NCI-H2171 (cell line): ENCODE results near the gene ARMH4.
A peak's percentile ranks its signal among the peaks of the same experiment; 100 is the strongest.

Source experiments
- DNase-seq: peaks from one replicate; lab custom pipeline; 2025; lab: John Stamatoyannopoulos, UW

The ARMH4 gene

DNA sequence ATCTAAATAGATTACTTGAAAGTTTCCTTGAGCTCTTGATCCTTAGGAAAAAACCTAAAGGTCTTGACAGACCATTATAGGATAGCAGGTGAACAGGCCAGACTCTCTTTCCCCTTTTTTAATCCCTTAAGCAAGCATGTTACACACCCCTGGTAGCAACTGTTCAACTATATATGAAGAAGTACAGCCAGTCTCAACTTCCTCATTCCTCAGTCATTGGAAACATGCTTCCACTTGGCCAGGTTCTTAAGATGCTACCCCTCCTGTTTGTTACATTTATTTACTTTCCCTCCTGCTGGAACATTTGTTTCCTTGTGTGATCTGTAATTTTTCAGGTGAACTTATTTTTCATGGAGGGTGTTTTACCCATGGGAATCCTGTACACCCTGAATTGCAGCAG lies 124.1 kb downstream of the ARMH4 start:
- no peak for DNase-seq

DNA sequence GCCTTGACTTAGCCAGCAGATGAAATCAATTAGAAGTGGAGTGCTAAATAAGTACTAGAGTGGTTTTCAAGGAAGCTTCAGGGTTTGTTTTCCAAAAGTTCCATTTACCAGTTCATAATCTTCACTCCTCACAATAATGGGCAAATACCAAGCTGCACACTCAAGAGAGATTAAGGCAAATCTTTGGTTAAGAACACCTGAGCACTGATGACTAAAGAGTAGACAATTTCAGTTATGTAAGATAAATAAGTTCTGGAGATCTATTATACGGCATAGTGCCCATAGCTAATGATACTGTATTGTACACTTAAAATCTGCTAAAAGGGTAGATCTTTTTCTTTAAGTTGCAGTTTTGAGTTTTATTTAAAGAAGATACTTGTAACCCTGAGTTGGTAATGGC lies 125.0 kb downstream of the ARMH4 start:
- DNase-seq = no peak

DNA sequence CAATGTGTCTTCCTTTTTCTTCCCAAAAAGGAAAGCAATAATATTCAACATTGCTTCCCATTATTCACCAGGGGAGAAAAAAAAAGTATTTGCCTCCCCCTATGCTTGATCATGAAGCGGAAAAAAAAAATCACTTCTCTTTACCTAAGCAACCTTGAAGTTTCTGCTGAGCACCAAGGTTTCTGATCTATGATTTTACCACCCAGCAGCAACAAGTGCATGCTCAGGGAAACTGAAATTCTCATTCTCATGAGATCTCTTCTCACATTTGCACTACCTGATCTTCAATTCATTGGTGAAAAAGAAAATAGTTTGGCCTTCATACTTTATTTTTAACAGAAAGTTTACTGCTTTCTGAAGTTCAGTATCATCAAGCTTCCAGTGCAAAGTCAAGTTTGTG lies 125.8 kb downstream of the ARMH4 start:
- no peak for DNase-seq

DNA sequence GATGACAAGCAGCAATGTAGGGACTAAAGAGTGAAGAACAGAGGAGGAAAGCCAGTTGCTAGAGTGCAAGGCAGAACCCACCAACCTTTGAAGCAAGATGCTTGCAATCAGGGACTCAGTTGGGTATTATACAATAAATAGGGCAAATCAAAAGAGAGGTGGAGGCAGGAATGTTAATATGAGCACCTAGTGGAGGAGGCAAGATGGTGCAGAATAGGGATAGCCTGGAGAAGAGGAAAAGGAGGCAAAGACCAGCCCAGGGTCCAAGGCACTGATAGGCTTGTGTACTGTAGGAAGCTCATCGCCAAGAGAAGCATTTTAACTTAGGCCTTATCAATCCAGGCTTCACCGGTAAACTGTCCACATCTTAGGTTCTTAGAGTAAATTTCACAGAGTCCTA lies 137.2 kb downstream of the ARMH4 start:
- no peak for DNase-seq

DNA sequence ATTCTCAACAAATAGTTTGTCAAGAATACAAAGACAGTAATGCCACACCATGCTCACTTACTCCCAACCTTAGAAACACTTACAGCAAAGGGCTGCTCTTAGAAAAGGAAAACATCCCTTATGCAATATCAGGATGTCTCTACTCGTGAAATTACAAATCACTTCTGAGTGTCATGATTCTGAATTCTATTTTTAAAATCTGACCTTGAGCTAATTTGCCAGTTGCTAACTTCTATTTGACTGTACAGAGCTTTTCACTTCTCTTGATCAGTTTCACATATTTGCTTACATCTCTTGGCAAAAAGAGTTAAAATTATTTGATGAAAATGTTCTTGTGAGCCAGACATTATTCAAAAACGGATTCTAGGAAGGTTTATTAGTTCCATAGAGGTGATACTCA lies 149.4 kb downstream of the ARMH4 start:
- DNase-seq = no peak

DNA sequence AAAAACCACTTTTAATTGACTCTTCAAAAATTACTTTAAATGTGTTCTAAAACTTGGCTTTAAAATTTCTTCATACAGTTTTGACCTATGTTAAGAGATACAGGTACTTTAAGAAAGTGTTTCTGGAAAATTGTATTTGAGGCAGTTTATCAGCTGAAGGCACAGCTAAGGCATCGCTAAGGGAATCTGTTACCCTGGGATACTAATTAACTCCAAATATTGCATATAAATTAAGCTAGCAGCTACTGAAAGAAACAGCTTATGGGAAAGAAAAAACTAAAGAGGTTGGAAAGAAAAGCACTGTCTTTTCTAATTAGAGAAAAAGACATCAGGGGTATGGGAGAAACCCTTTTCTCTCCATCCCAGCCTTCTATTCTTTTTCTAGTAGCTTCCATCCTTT lies 152.0 kb downstream of the ARMH4 start:
- DNase-seq = no peak

DNA sequence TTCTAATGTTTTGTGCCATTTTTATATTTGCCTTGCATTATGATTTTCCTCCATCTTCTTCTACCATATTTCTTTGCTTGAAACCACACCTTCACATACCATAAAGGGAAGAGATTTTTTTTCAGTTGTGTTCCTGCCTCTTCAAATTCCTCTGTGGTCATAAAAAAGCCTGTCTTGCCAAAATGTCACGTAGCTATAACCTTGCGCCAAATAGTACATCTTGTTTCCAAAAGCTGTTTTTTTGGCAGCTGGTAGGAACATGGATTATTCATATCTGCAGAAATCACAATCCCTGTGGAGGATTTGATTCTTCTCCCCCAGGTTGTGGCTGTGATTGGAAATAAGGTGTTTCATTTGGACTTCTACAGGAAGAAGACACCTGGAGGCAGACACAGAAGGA lies 152.5 kb downstream of the ARMH4 start:
- DNase-seq = no peak

DNA sequence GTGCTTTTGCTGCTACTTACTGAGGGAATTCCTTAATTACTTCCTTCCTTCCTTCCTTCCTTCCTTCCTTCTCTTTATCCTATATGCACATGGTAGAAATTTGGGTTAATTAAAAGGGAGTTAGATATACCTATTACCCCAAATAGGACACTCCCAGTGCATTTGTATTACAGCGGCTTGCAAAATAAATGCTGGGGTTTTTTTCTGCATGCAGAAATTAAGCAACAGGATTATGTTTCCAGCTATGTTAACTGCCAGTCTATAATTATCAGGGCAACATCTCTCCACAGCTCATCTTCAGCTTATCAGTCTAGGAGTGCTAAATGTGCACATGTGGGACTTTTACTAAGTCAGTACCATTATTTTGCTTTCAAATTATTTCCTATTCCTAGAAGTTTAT lies 153.2 kb downstream of the ARMH4 start:
- no peak for DNase-seq

DNA sequence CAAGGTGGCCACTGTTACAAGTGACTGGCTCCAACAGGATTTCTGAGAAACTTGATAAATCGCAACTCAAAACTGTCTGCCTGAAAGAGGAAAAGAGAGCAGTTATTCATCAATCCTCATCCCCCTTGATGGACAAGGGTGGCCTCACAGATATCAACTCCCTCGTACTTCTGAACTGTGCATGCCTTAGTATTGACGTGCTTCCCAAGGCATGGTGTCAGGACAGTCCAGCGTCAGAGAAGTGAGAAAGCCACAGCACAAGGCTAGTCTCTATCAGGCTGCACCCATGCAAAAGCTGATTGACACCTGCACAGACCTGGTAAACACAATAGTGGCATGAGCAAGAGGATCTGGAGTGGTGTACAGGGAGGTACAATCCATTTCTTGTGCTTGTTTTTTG lies 160.7 kb downstream of the ARMH4 start:
- DNase-seq = no peak

DNA sequence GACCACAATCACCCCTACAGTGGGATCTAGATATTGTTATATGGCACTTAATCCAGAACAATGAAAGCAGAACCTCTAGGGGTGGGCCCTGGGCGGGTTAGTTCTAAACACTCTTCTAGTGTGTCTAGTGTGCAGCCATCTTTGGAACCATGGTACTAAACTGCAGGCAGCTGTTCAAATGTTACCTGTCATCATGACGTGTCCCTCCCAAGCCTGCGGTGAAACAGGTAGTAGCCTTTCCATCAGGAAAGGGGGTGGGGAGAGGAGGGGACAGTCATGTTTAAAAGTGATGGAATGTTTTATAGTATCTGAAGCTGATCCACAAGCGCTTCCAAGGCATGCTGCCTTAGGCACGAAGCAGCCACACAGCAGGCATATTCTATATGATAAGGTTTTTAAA lies 163.6 kb downstream of the ARMH4 start:
- DNase-seq = no peak

DNA sequence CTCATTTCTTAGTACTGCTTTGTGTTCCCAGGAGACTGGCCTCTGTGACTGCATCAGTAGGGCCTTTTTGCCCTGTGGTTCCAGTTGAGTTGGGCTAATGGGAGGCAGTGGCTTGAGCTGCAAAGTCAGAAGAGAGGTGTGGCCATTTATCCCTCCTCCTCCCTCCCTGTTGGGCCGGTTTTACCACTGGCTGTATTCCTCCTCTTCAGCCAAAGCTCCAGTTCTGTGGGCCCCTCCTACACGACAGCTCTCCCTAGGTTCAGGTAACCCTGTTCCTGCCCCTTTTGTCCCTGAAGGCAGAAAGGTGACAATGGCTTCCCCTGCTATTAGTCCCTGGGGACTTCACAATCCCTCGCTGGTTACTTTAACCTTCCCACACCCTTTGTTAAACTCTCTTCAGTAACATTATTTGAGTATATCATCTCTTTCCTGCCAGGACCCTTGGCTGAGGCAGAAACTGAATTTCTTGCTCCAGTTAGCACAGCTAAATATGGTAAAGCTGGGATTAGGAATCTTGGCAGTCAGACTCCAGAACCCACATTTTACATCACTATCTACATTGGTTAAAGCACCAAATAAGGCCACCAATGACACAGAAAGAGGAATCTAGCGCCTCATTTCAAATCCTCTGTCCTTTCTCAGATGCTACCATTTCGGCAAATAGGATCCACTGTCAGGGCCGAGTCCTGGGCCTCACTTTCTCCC lies 164.3 kb downstream of the ARMH4 start:
- no peak for DNase-seq

DNA sequence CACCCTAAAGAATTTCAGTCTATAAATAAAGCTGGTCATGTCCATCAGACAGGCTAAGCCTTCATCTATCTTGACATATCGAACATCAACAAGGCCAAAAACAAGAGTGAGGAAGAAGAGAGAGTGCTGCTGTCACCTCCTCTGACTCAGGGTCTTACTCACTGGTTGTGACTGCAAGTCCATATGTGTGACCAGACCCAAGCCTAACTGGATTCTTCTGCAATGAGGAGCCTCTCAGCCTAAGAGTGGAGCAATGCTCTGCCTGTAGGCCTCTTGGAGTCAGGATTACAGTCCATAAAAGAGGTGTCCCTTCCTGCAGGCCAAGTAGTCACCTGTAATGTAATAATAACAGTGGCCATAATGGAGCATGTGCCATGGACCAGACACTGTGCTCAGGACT lies 165.0 kb downstream of the ARMH4 start:
- DNase-seq = no peak

DNA sequence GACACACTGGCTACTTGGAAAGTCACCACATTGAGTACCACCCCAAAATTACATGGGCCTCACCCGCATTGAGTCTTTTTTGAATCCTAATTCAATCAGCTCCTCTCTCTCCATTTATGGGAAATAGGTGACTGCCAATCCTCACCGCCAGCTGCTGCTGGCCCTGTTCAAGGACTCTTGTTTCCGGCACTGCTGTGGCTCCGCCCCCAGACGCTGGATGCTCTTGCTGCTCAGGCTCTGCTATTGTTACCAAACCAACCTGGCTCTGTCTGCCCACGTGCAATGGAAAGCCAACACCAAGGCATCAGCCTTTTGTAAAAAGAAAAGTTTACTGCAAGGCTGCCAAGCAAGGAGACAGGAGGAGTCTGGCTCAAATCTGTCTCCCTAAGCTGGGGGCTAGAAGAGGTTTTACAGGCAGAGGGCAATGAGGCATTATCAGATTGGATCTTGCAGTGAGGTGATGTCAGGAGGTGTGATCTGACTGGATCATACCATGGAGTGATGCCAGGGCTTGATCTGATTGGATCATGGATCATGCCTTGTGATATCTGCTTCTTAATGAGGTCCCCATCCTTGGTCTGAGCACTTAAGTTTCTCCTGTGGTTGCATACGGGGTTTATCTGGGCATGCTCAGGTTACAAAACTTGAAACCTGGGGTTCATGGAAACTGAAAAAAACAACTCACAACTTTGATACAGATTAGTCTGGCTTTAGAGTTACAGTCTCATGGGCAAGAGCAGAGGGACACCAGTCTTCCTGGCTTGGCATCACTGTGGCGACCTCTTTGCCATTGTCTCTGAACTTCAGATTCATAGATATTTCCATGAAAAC lies 169.0 kb downstream of the ARMH4 start:
- DNase-seq = peak; percentile 91

DNA sequence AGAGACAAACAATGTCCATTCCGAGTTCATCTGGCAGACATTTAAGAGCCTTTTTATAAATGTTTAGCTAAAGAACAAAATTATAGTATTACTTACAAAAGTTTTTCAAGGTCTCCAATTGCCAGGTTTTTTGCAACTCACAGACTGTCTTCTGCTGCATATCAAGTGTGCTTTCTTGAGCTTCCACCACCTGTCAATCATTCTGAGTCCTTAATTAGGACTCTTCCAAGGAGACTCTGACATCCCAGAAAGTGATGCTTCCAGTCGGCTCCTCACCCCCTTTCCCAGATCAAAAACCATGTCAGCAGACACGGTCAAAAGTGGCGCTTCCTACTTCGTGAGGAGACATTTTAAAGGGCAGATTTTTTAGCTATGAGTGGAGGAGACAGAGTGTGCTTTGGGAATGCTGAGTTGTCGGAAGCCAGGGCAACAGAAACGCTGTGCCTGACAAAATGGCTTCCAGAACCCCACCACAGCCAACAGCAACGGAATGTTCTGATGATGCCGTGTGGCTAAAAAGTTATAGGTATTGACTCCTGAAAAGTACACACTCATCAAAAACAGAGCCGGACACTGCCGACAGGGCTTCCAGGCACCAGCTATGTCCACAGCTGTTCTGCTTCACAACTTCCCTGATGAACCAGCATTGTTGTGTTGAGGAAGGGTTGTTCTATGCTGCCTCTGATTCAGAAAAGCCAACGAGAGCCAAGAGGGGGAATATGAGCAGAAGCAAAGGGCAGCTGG lies 170.0 kb downstream of the ARMH4 start:
- DNase-seq = no peak

DNA sequence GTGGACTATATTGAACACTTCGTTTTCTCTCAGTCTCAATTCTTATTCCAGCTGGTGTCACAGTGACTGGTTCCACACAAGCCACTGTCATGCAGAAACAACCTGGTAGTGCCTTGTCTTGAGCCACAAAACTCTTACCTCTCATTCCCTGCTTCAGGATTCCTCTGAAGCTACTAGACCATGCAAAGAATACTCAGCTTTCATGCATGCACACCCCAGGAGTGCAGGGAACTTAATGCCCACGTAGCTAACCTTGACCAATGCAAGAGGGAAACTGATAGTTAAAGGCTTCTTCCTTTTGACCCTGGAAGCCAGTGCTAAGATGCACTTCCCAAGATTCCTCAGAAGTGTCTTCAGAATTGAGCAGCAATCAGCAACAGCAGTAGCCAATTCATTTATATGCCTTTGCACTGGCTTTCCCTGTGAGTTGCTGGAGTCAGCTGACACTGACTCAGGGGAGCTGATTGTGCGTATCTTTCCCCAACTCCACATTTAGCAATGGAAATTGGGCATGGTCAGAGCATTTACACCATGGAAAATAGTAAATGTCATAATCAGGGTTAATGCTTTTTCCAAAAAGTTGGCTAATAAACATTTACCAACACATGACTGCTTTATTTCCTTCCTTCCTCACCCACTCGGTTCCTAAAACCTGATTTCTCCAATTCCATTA lies 172.5 kb downstream of the ARMH4 start:
- no peak for DNase-seq

DNA sequence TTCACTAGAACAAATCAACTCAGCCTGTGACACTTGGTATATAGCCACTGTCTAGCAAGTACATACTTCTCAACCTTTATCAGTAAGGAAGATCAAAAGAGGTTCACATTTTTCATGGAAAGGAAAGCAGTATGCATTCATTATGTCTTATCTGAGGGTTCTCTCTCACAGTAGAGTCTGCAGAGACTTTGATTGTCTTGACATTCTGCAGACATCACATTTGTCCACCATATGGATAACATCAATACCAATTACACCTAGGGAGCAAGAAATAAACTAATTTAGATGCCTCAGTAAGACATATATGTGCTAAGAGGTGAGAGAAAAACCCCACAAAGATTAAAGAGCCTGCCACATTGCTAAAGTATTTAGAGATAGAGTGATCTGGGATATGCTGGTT lies 175.3 kb downstream of the ARMH4 start:
- no peak for DNase-seq

DNA sequence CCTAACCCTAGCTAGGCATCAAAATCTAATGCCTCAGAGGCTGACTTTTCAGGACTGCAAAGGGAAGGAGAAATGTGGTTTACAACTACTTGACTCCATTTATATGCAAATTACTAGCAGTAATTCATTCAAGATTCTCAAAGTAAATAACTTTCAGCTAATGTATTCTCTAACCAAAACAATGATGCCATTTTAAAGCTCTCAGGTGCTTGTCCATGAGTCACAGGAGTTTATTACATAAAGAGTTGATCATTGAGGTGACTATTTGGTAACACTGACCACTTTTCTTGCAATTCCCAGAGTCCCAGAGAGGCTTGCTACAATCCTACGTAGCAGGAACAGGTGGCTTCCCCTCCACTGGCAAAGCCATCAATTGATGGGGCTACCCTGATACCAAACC lies 177.1 kb downstream of the ARMH4 start:
- no peak for DNase-seq

DNA sequence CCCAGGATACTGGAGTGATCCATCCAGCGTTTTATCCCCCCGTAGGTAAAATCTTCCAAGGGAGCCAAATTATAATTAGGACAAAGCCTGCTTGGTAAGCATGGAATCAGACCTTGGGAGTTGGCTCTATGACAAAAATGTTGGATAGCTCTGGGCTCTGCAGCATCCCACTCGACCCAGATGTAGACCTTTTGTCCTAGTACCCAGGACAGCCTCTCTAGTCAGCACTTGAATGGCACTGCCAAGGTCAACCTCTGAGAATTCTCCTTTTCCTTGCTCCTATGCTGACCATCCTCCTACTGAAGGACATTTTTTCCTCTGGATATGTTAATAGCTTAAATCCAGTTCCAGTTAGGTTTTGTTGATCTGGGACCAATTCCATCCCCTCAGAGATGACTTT lies 181.4 kb downstream of the ARMH4 start:
- DNase-seq = no peak

DNA sequence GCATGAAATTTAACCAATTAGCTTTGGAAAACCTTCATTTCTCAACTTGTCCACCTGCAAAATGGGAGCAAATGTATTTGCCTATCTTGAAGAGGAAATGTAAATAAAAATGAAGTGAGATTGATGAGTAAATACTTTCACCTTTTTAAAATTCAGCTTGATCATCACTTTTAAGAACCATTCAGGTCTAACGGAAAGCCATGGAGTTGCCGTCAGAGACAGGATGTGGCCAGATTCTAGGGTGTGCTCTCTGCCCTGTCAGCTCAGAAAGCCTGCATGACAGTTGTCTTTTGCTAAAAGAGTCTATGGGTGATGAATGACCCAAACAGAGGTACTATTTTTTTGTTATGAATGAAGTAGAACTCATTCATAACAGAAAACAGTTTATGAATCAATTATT lies 181.8 kb downstream of the ARMH4 start:
- no peak for DNase-seq

DNA sequence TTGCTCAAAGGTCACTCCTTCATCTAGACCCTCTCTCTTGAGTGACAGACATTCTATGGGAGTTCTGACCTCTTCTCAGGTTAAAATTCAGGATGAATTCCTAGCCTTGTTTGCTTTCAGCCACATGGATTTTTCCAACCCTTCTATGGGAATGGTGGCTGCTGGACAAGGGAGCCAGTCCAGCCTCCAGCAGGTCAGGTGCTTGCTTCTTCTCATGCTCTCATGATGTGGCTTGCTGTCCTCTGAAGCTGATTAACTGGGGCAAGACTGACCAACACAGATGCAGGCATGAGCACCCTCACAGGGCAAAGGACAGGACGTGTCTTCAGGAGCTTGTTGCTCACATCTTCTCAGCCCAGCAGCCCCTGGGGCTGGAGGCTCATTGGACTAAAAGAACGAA lies 188.9 kb downstream of the ARMH4 start:
- DNase-seq = no peak

DNA sequence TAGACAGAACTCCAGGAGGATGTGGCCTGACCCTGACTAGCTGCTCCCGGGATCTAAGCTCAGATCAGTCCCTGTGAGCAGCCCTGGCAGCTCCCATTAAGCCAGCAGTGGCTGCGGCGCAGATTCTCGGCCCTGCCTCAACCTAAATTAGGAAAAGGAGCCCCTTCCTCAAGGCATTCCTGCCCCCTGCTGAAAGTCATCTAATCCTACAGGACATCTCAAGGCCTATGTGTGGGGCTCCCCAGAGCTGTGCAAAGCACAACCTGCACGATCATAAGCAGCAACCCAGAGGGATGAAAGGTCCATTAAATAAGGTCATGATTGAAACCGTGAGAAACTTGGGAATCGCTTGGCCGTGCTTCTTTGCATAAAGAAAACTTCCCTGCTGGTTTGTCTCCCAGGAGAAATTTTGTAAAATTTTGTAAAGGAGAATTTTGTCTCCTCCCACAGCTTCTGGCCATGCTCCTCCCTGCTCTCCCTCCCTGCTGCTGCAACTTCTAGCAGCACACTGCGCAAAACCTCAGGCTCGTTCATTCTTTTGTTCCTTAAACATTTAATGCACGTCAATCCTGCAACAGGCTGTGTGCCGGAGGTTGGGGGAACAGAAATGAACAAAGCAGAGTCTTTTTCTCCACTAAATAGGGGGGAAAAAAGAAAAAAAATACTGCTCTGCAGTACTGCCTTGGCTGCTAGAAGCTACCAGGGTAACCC lies 189.5 kb downstream of the ARMH4 start:
- DNase-seq = no peak

DNA sequence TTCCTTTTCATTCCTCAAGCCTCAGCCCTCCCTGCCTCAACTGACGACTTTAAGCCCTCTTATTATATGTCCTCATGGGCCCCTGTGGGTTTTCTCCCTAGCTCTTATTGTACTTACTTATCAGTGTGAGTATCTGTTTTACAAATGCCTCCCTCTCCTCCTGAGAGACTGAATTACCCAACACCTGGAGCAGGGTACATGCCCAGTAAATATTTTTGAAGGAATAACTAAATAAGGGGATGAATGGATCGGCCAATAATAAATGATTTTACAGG lies 190.3 kb downstream of the ARMH4 start:
- DNase-seq = no peak
